AG04450 (cell line): ENCODE measurements around the gene MYMK. TPM values are rescaled to one million over a fixed set of nuclear protein-coding genes. Genes with fewer than 3 reads are reported as not detected.

ENCODE experiments used
- CTCF ChIA-PET: fragments of 300-600, 350-600 bp; formaldehyde crosslinking; extraction: SDS; loops from one replicate; lab custom pipeline; 2022; ENCODE audit warnings: antibody characterized with exemption, inconsistent platforms; lab: Charles Lee
- POLR2A ChIA-PET: fragments of 350-600 bp; formaldehyde crosslinking; extraction: SDS; loops from one replicate; lab custom pipeline; 2021; ENCODE audit warnings: antibody characterized with exemption, inconsistent platforms; lab: Yijun Ruan, JAX
- DNase-seq: peaks from one replicate; pipeline ENCODE4 v3.0.0-alpha.2; 2011; ENCODE audit warnings: low read depth, low spot score
- H3K27ac ChIP-seq: one replicate; pipeline ENCODE4 v1.5.1; 2012; ENCODE audit warnings: low read depth, low read length, control low read depth
- H3K27me3 ChIP-seq: one replicate; pipeline ENCODE4 v1.6.0; 2012; ENCODE audit warnings: low read length; ENCODE audit not compliant: control insufficient read depth, insufficient read depth
- H3K4me3 ChIP-seq: 2 replicates; pipeline ENCODE4 v1.5.1; 2011; ENCODE audit warnings: mild to moderate bottlenecking, low read depth, low read length, control low read depth
- H3K9me3 ChIP-seq: 2 replicates; pipeline ENCODE4 v1.5.1; 2012; ENCODE audit warnings: low read length; ENCODE audit not compliant: control insufficient read depth, insufficient read depth
- CTCF ChIP-seq: IDR thresholded peaks from 2 replicates; pipeline ENCODE4 v1.5.1; 2011; ENCODE audit warnings: low read depth, low read length, control low read depth, inconsistent platforms
- polyA plus RNA-seq: library from polyadenylated mRNA; depleted of rRNA; stranded (reverse); fragments of >200 nt; gene quantifications from 2 replicates; pipeline ENCODE4 v1.2.3, GENCODE V29; 2011

The MYMK gene
- polyA plus RNA-seq, 1 experiment = not detected

GRCh38 chr9:133562611-133563290 is 38.0 kb upstream of the MYMK start:
- Histone ChIP-seq H3K27me3 (peaks cover 14% of the 10 kb centered on the region), H3K9me3 (no peaks in the 10 kb centered on the region; the same call in 1 of the 2 replicates), H3K27ac (no peak overlapping the region), H3K4me3 (no peak overlapping the region)
- no peak for TF ChIP-seq CTCF
- POLR2A ChIA-PET = no interaction called here
- no peak for DNase-seq
- CTCF ChIA-PET = no interaction called here

- no peak for DNase-seq
- CTCF ChIA-PET = no interaction called here
- Histone ChIP-seq H3K9me3 (no peaks in the 10 kb centered on the region; the same call in 1 of the 2 replicates), H3K4me3 (no peak overlapping the region), H3K27me3 (peaks cover 14% of the 10 kb centered on the region), H3K27ac (no peak overlapping the region)
- POLR2A ChIA-PET = no interaction called here
- TF ChIP-seq CTCF = no peak
These were observed 37.3 kb upstream of the MYMK start for GRCh38 chr9:133561976-133562554.

- peaks cover 14% of the 10 kb centered on the region for H3K27me3 ChIP-seq
- H3K27ac ChIP-seq = no peak overlapping the region
- POLR2A ChIA-PET = no interaction called here
- TF ChIP-seq CTCF = no peak
- H3K9me3 ChIP-seq = no peaks in the 10 kb centered on the region; the same call in 1 of the 2 replicates
- DNase-seq = no peak
- no peak overlapping the region for H3K4me3 ChIP-seq
- CTCF ChIA-PET = no interaction called here
These were observed 36.2 kb upstream of the MYMK start for GRCh38 chr9:133560944-133561343.

GRCh38 chr9:133560311-133560710 is 35.6 kb upstream of the MYMK start:
- Histone ChIP-seq H3K9me3 (no peaks in the 10 kb centered on the region; the same call in 1 of the 2 replicates), H3K4me3 (no peak overlapping the region), H3K27ac (no peak overlapping the region), H3K27me3 (peaks cover 14% of the 10 kb centered on the region)
- ChIA-PET CTCF (no interaction called here), POLR2A (no interaction called here)
- TF ChIP-seq CTCF = no peak
- no peak for DNase-seq
